Peyer's patch (tissue), 4 donors: ENCODE data around the gene GMIP. TPM values are rescaled to one million over a fixed set of nuclear protein-coding genes. Genes with fewer than 3 reads are reported as not detected.

ENCODE experiments used
- DNase-seq, 3 donors: peaks; one replicate each; pipeline ENCODE4 v3.0.0-alpha.2; 2017 to 2019
- H3K27ac ChIP-seq, 4 donors: fragments of 200-600 bp; sonication (generic); one replicate each; pipeline ENCODE4 v1.5.1; 2016 to 2019
- H3K27me3 ChIP-seq, 2 donors: fragments of 200-600 bp; sonication (generic); one replicate each; pipeline ENCODE4 v1.5.1; 2019
- H3K36me3 ChIP-seq, 3 donors: fragments of 200-600 bp; sonication (generic); one replicate each; pipeline ENCODE4 v1.5.1; 2016 to 2019
- H3K4me1 ChIP-seq, 4 donors: fragments of 200-600 bp; sonication (generic); one replicate each; pipeline ENCODE4 v1.5.1; 2016 to 2019
- H3K4me3 ChIP-seq, 4 donors: fragments of 200-600 bp; sonication (generic); 1 replicate in 3 of 4; 2 replicates in 1 of 4; pipeline ENCODE4 v1.5.1; 2016 to 2019; ENCODE audit warnings: mild to moderate bottlenecking in 1 of 4
- H3K9me3 ChIP-seq, 4 donors: fragments of 200-600 bp; sonication (generic); one replicate each; pipeline ENCODE4 v1.5.1; 2016 to 2019; ENCODE audit warnings: mild to moderate bottlenecking in 1 of 4
- CTCF ChIP-seq, 6 experiments: fragments of 450-650 bp in 4 of 6; fragments of 200-600 bp in 2 of 6; sonication (generic) in 1 of 6; IDR thresholded peaks; one replicate each; pipeline ENCODE4 v1.5.1; 2017 to 2019; ENCODE audit warnings: antibody characterized with exemption in 6 of 6, mild to moderate bottlenecking in 3 of 6, moderate library complexity in 1 of 6
- POLR2A ChIP-seq, 2 donors: fragments of 450-650 bp; IDR thresholded peaks; one replicate each; pipeline ENCODE4 v1.5.1; 2017; ENCODE audit warnings: antibody characterized with exemption in 2 of 2, mild to moderate bottlenecking in 2 of 2, moderate library complexity in 2 of 2
- total RNA-seq, 4 donors: library from RNA; depleted of rRNA; stranded (reverse); fragments of >200 nt; gene quantifications; one replicate each; pipeline ENCODE4 v1.1.0, GENCODE V29; 2016

The GMIP gene
- total RNA-seq, 4 donors from 2014 or later: 28.0 to 66.8 (median 42.8) TPM

GRCh38 chr19:19597809-19598306, 45.6 kb downstream of the GMIP start:
- H3K9me3 ChIP-seq: no peaks in the 10 kb centered on the region
- DNase-seq: peak in 2 of 3 donors; percentile 54 to 73
- H3K27me3 ChIP-seq: no peaks in the 10 kb centered on the region
- no peak overlapping the region for H3K4me3 ChIP-seq
- no peak for TF ChIP-seq POLR2A (IDR thresholded peaks at IDR 0.05)
- no peak for TF ChIP-seq CTCF (IDR thresholded peaks at IDR 0.05)
- no peaks in the 10 kb centered on the region for H3K36me3 ChIP-seq
- peak overlapping the region; percentile 72 to 87 (median 81) for H3K27ac ChIP-seq
- H3K4me1 ChIP-seq: peaks cover 0 to 14% (median 4%) of the 10 kb centered on the region in 4 donors

GRCh38 chr19:19595171-19595701, 48.2 kb downstream of the GMIP start:
- peak in 1 of 3 donors; percentile 56 for DNase-seq
- H3K27me3 ChIP-seq: no peaks in the 10 kb centered on the region
- TF ChIP-seq POLR2A (IDR thresholded peaks at IDR 0.05) (no peak), CTCF (IDR thresholded peaks at IDR 0.05) (no peak)
- H3K36me3 ChIP-seq: no peaks in the 10 kb centered on the region
- H3K27ac ChIP-seq: peak overlapping the region; percentile 1 to 82 (median 10)
- no peaks in the 10 kb centered on the region for H3K9me3 ChIP-seq
- H3K4me1 ChIP-seq: peaks cover 0 to 27% (median 11%) of the 10 kb centered on the region in 4 donors
- no peak overlapping the region for H3K4me3 ChIP-seq

- no peak for DNase-seq
- H3K27ac ChIP-seq: peak overlapping the region in 2 of 4 donors; percentile 19 to 82
Measured at GRCh38 chr19:19594381-19594780, 49.1 kb downstream of the GMIP start.

GRCh38 chr19:19592690-19593089, 50.8 kb downstream of the GMIP start:
- H3K27me3 ChIP-seq: no peaks in the 10 kb centered on the region
- DNase-seq: no peak
- H3K27ac ChIP-seq: no peak overlapping the region
- H3K4me1 ChIP-seq: peaks cover 0 to 23% (median 11%) of the 10 kb centered on the region in 4 donors
- no peaks in the 10 kb centered on the region for H3K36me3 ChIP-seq
- H3K4me3 ChIP-seq: no peak overlapping the region
- TF ChIP-seq POLR2A (IDR thresholded peaks at IDR 0.05) (no peak), CTCF (IDR thresholded peaks at IDR 0.05) (no peak)
- no peaks in the 10 kb centered on the region for H3K9me3 ChIP-seq

More at GRCh38 chr19:19594381-19594780, 49.1 kb downstream of the GMIP start:
- Histone ChIP-seq H3K4me3 (no peak overlapping the region), H3K27me3 (no peaks in the 10 kb centered on the region), H3K36me3 (no peaks in the 10 kb centered on the region), H3K4me1 (peaks cover 0 to 26% (median 12%) of the 10 kb centered on the region in 4 donors), H3K9me3 (no peaks in the 10 kb centered on the region)
- TF ChIP-seq POLR2A (IDR thresholded peaks at IDR 0.05) (no peak), CTCF (IDR thresholded peaks at IDR 0.05) (no peak)

- DNase-seq: peak in 2 of 3 donors; percentile 53 to 77
- Histone ChIP-seq H3K4me3 (no peak overlapping the region), H3K27ac (peak overlapping the region; percentile 52 to 74 (median 66)), H3K4me1 (peaks cover 0 to 23% (median 7%) of the 10 kb centered on the region in 4 donors), H3K27me3 (no peaks in the 10 kb centered on the region), H3K36me3 (no peaks in the 10 kb centered on the region), H3K9me3 (no peaks in the 10 kb centered on the region)
- no peak for TF ChIP-seq POLR2A (IDR thresholded peaks at IDR 0.05)
- TF ChIP-seq CTCF (IDR thresholded peaks at IDR 0.05): no peak
Measured at GRCh38 chr19:19591133-19591825, 52.2 kb downstream of the GMIP start.
